Kidney tubule cell (primary cell): ENCODE measurements around the gene SPTA1.

ENCODE experiments used
- DNase-seq: peaks from one replicate; pipeline ENCODE4 v3.0.0-alpha.2; 2018; ENCODE audit warnings: low spot score

Gene SPTA1

GRCh38 chr1:158685085-158685484 is 1.4 kb downstream of the SPTA1 start:
- no peak for DNase-seq

- no peak for DNase-seq
Measured at GRCh38 chr1:158681606-158682005, 4.9 kb downstream of the SPTA1 start.

- no peak for DNase-seq
Measured at GRCh38 chr1:158679289-158679688, 7.2 kb downstream of the SPTA1 start.

- DNase-seq, result no peak
Measured at GRCh38 chr1:158675563-158676323, 10.8 kb downstream of the SPTA1 start.

- DNase-seq, result no peak
Measured at GRCh38 chr1:158674302-158674701, 12.2 kb downstream of the SPTA1 start.

- DNase-seq, result no peak
Measured at GRCh38 chr1:158666037-158666436, 20.5 kb downstream of the SPTA1 start.

- DNase-seq, result no peak
Measured at GRCh38 chr1:158654571-158654970, 31.9 kb downstream of the SPTA1 start.

- no peak for DNase-seq
Measured at GRCh38 chr1:158654086-158654485, 32.4 kb downstream of the SPTA1 start.

- no peak for DNase-seq
Measured at GRCh38 chr1:158652721-158653334, 33.7 kb downstream of the SPTA1 start.

- DNase-seq, result no peak
Measured at GRCh38 chr1:158649052-158649451, 37.5 kb downstream of the SPTA1 start.

- DNase-seq, result no peak
Measured at GRCh38 chr1:158646465-158646864, 40.0 kb downstream of the SPTA1 start.

- DNase-seq, result no peak
Measured at GRCh38 chr1:158644449-158644848, 42.1 kb downstream of the SPTA1 start.

GRCh38 chr1:158638904-158639303 is 47.6 kb downstream of the SPTA1 start:
- no peak for DNase-seq

GRCh38 chr1:158638146-158638545 is 48.4 kb downstream of the SPTA1 start:
- DNase-seq, result no peak

GRCh38 chr1:158613764-158614163 is 72.8 kb downstream of the SPTA1 start:
- no peak for DNase-seq

GRCh38 chr1:158611916-158612315 is 74.6 kb downstream of the SPTA1 start:
- DNase-seq, result no peak

- DNase-seq, result no peak
Measured at GRCh38 chr1:158607296-158607695, 79.2 kb downstream of the SPTA1 start.

GRCh38 chr1:158604968-158605367 is 81.5 kb downstream of the SPTA1 start, which contains the start of gene OR10Z1:
TSS of gene OR10Z1 (plus strand) at chr1:158605268. CDS start at chr1:158606439, 1,171 bp downstream.
- DNase-seq, result no peak

- no peak for DNase-seq
Measured at GRCh38 chr1:158600735-158601134, 85.8 kb downstream of the SPTA1 start.

GRCh38 chr1:158586942-158587341 is 99.6 kb downstream of the SPTA1 start:
- no peak for DNase-seq

GRCh38 chr1:158583962-158584361 is 102.6 kb downstream of the SPTA1 start:
- DNase-seq, result no peak

- no peak for DNase-seq
Measured at GRCh38 chr1:158579733-158580132, 106.8 kb downstream of the SPTA1 start, which contains the start of gene OR10X1. TSS of gene OR10X1 (minus strand) at chr1:158579899. CDS start at chr1:158579899, 0 bp downstream.

GRCh38 chr1:158577561-158577960 is 109.0 kb downstream of the SPTA1 start:
- DNase-seq, result no peak

- DNase-seq, result no peak
Measured at GRCh38 chr1:158572226-158572625, 114.3 kb downstream of the SPTA1 start.
